GM23338 (cell line): ENCODE data around the gene IKBKG. TPM values are rescaled to one million over a fixed set of nuclear protein-coding genes. Genes with fewer than 3 reads are reported as not detected.

Experiments
- JUNB ChIP-seq: IDR thresholded peaks from one replicate; pipeline ENCODE4 v1.6.1; 2016; ENCODE audit warnings: antibody characterized with exemption; ENCODE audit not compliant: unreplicated experiment
- NANOG ChIP-seq: IDR thresholded peaks from 2 replicates; pipeline ENCODE4 v1.6.1; 2016; ENCODE audit warnings: antibody characterized with exemption, borderline replicate concordance
- REST ChIP-seq: IDR thresholded peaks from one replicate; pipeline ENCODE4 v1.6.1; 2018; ENCODE audit warnings: antibody characterized with exemption; ENCODE audit not compliant: unreplicated experiment
- polyA plus RNA-seq: library from polyadenylated mRNA; unstranded; fragments of >200 nt; fragmentation: Nextera tagmentation; extraction: Ambion mirVana; gene quantifications from 2 replicates; pipeline ENCODE4 v1.2.1, GENCODE V29; 2016
- total RNA-seq: library from RNA; depleted of rRNA; stranded (reverse); fragments of >200 nt; shearing (Covaris generic); gene quantifications from 2 replicates; pipeline ENCODE4 v1.2.3, GENCODE V29; 2014
- TF ChIP-seq, protein P1 (sequence below): fragments of 250-450 bp; sonication (Bioruptor Pico); IDR thresholded peaks from 2 replicates; pipeline ENCODE4 v1.5.0; 2020; ENCODE audit warnings: mild to moderate bottlenecking, moderate library complexity

IKBKG gene
- total and polyA plus RNA-seq, 2 experiments from 2014 or later = 11.5 to 14.9 TPM

GRCh38 chrX:154541896-154542722 is 5.3 kb upstream of the IKBKG start (continued):
- TF ChIP-seq, protein P1, sequence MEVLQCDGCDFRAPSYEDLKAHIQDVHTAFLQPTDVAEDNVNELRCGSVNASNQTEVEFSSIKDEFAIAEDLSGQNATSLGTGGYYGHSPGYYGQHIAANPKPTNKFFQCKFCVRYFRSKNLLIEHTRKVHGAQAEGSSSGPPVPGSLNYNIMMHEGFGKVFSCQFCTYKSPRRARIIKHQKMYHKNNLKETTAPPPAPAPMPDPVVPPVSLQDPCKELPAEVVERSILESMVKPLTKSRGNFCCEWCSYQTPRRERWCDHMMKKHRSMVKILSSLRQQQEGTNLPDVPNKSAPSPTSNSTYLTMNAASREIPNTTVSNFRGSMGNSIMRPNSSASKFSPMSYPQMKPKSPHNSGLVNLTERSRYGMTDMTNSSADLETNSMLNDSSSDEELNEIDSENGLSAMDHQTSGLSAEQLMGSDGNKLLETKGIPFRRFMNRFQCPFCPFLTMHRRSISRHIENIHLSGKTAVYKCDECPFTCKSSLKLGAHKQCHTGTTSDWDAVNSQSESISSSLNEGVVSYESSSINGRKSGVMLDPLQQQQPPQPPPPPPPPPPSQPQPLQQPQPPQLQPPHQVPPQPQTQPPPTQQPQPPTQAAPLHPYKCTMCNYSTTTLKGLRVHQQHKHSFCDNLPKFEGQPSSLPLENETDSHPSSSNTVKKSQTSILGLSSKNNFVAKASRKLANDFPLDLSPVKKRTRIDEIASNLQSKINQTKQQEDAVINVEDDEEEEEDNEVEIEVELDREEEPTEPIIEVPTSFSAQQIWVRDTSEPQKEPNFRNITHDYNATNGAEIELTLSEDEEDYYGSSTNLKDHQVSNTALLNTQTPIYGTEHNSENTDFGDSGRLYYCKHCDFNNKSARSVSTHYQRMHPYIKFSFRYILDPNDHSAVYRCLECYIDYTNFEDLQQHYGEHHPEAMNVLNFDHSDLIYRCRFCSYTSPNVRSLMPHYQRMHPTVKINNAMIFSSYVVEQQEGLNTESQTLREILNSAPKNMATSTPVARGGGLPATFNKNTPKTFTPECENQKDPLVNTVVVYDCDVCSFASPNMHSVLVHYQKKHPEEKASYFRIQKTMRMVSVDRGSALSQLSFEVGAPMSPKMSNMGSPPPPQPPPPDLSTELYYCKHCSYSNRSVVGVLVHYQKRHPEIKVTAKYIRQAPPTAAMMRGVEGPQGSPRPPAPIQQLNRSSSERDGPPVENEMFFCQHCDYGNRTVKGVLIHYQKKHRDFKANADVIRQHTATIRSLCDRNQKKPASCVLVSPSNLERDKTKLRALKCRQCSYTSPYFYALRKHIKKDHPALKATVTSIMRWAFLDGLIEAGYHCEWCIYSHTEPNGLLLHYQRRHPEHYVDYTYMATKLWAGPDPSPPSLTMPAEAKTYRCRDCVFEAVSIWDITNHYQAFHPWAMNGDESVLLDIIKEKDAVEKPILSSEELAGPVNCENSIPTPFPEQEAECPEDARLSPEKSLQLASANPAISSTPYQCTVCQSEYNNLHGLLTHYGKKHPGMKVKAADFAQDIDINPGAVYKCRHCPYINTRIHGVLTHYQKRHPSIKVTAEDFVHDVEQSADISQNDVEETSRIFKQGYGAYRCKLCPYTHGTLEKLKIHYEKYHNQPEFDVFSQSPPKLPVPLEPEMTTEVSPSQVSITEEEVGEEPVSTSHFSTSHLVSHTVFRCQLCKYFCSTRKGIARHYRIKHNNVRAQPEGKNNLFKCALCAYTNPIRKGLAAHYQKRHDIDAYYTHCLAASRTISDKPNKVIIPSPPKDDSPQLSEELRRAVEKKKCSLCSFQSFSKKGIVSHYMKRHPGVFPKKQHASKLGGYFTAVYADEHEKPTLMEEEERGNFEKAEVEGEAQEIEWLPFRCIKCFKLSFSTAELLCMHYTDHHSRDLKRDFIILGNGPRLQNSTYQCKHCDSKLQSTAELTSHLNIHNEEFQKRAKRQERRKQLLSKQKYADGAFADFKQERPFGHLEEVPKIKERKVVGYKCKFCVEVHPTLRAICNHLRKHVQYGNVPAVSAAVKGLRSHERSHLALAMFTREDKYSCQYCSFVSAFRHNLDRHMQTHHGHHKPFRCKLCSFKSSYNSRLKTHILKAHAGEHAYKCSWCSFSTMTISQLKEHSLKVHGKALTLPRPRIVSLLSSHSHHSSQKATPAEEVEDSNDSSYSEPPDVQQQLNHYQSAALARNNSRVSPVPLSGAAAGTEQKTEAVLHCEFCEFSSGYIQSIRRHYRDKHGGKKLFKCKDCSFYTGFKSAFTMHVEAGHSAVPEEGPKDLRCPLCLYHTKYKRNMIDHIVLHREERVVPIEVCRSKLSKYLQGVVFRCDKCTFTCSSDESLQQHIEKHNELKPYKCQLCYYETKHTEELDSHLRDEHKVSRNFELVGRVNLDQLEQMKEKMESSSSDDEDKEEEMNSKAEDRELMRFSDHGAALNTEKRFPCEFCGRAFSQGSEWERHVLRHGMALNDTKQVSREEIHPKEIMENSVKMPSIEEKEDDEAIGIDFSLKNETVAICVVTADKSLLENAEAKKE (CRISPR knock-in tag) = no peak
- TF ChIP-seq JUNB = no peak
- no peak for TF ChIP-seq NANOG
- no peak for TF ChIP-seq REST
